NCI-H1436 (cell line): Measurements from ENCODE around the gene TMEM116.
"Not testable (repeated sequence)": the region's sequence is repeated elsewhere in the genome, so short reads cannot be mapped to it uniquely, and the experiment has no call there.

ENCODE experiments used
- DNase-seq: peaks from one replicate; lab custom pipeline; 2025; lab: John Stamatoyannopoulos, UW

Gene TMEM116

GRCh38 chr12:112012775-112013600 is at the start of gene TMEM116, which contains the start of gene ERP29:
TMEM116 (minus strand) TSS chr12:112013165; CDS start chr12:112005270, 7,895 bp downstream.
ERP29 (plus strand) TSS chr12:112013426; CDS start chr12:112013466, 40 bp downstream.
- DNase-seq: peak; percentile 98

- DNase-seq: no peak
Measured at GRCh38 chr12:112061137-112061536, 48.2 kb upstream of the TMEM116 start.

DNA sequence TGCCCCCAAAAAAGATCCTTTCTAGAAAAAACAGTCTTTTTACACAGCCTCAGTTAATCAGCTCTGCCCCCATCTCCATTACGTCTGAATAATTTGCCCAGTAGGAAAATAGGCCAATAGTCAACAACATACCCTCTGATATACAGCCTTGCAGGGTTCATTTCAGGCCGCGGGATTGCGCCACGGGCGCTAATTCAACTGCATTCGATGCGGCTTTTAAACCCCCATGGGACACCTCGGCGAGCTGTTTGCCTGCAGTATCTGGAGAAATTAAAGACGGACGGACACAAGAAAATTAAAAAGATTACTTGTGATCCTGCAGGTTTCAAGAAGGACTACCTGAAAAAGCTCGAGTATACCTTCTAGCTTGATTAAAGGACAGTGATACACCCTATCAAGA is 36.4 kb upstream of the TMEM116 start:
- DNase-seq: no peak

GRCh38 chr12:112046003-112046402 is 33.0 kb upstream of the TMEM116 start:
- DNase-seq: no peak

DNA sequence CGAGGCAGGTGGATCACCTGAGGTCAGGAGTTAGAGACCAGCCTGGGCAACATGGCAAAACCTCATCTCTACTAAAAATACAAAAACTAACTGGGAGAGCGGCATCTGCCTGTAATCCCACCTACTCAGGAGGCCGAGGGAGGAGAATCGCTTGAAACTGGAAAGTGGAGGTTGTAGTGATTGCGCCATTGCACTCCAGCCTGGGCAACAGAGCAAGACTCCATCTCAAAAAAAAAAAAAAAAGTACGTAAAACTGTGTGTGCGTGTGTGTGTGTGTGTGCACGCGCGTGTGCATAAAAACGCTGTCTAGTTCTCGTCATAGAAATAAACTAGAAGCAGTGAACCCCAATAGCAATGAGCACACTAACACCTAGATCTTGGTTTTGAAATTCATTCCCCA is 23.6 kb upstream of the TMEM116 start:
- DNase-seq: not testable (repeated sequence)

DNA sequence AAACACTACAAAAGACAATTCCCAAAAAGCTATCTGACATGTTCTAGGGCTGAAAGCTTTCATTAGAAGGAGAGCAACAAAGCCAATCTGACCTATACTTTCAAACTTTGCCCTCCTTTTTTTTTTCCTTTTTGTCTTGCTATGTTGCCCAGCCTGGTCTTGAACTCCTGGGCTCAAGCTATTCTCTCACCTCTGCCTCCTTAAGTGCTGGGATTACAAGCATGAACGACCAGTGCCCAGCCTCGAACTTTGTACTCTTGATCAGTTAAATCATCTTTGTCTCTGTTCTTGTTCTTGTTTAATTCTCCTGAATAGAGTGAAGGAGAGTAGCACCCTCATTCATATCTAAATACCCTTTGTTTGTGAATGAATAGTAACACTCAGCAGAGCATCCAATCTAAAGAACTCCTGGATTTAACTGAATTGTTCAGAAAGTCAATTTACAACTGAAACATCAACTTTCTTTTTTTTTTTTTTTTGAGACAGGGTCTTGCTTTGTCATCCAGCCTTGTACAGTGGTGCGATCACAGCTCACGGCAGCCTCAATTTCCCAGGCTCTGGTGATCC is 22.3 kb upstream of the TMEM116 start:
- no peak for DNase-seq

GRCh38 chr12:112032292-112032691 is 19.3 kb upstream of the TMEM116 start:
- no peak for DNase-seq

DNA sequence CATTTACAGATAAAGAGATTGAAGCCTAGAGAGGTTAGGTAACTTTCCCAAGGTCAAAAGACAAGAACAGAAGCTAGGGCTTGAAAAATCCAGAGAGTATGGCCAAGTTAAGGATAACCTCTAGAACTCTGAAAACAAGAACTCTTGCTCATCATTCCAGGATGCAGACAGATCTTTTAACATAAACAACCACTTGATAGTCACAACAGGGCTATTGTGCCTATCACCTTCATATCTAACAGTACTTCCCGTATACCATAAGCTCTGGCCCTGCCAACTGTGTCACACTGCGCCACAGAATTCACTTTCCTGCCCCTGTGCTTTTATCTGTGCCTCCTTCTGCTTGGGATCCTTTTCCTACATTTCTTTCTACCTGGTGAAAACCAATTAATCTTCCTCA is 18.5 kb upstream of the TMEM116 start:
- no peak for DNase-seq

DNA sequence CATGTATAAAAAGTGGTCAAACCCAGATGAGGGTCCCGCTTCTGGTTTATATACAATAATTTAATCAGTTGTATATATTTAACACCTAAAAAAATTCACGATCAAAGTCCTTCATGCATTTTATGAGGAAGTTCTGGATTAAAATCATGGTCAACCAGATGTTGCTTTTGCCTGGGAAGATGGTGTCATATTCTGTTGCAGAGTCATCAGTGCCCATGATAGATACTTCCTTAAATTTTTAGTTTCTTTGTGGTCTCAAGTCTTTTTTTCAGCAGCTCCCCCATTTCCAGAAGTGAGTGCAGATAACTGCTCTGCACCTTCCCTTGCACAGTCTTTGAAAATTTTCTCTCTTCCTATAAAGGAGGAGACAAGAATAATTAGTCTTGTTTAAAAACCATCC is 16.3 kb upstream of the TMEM116 start:
- DNase-seq: no peak

- DNase-seq: no peak
Measured at GRCh38 chr12:112025808-112026375, 12.9 kb upstream of the TMEM116 start.

GRCh38 chr12:112023759-112024396 is 10.9 kb upstream of the TMEM116 start:
- DNase-seq: no peak

- no peak for DNase-seq
Measured at GRCh38 chr12:112022241-112023016, 9.5 kb upstream of the TMEM116 start.

DNA sequence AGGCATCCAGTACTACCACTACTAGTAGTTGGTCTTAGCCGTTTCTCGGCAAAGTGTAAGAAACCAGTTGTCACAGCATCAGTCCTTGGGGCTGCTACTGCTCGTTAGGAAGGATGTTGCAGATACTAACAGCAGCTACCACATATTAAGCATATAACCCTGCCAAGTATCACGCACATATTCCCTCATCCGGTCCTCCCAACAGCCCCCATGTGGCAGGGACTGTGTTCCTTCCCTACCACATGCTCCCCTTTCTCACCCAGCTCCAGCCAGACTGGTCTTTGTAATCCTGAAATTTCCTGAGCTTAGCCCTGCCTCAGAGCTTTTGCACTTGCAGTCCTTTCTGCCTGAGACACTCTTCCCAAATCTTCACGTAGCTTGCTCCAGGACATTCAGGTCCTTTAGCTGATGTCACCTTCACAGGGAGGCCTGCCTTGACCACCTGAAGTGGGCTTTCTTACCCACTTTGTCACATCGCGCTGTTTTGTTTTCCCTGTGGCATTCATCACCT is 8.0 kb upstream of the TMEM116 start:
- DNase-seq: no peak

DNA sequence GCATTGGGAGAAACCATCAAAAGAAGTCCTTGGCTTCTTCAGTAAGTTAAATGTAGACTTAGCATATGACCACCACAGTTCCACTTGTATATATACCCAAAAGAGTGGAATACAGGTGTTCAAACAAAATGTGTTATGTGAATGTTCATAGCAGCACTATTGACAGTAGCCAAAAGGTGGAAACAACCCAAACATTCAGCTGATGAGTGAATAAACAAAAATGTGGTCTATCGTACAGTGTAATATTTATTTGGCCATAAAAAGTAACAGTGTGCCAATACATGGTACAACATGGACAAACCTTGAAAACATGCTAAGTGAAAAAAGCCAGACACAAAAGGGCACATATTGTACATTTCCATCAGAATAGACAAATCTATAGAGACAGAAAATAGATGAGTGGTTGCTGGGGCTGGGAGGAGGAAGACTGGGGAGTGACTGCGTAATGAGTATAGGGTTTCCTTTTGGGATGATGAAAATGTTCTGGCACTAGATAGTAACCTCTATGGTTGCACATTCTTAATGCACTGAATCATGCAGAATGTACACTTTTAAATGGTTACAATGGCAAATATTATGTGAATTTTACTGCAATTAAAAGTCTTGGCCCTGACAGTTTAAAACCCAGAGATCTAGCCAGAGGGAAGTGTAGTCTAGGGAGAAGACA is 5.7 kb upstream of the TMEM116 start:
- no peak for DNase-seq

- no peak for DNase-seq
Measured at GRCh38 chr12:112017041-112017440, 4.1 kb upstream of the TMEM116 start.

DNA sequence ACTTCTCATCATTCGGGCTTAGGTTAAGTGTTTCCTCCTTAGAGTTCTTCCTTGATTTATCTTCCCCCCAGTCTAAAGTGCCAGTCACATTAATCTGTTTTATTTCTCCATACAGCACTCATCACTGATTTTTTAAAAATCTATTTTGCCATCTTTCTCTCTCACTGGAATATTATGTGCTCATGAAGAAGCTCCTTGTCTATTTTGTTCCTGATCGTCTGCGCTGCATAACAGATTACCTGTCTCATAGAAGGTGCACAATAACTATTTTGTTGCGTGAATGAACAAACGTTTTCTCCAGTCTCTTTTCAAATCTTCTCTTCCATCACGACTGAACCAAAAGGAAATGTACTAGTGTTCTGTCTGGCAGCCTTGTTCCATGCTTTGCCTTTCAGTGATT is 3.0 kb upstream of the TMEM116 start:
- no peak for DNase-seq

DNA sequence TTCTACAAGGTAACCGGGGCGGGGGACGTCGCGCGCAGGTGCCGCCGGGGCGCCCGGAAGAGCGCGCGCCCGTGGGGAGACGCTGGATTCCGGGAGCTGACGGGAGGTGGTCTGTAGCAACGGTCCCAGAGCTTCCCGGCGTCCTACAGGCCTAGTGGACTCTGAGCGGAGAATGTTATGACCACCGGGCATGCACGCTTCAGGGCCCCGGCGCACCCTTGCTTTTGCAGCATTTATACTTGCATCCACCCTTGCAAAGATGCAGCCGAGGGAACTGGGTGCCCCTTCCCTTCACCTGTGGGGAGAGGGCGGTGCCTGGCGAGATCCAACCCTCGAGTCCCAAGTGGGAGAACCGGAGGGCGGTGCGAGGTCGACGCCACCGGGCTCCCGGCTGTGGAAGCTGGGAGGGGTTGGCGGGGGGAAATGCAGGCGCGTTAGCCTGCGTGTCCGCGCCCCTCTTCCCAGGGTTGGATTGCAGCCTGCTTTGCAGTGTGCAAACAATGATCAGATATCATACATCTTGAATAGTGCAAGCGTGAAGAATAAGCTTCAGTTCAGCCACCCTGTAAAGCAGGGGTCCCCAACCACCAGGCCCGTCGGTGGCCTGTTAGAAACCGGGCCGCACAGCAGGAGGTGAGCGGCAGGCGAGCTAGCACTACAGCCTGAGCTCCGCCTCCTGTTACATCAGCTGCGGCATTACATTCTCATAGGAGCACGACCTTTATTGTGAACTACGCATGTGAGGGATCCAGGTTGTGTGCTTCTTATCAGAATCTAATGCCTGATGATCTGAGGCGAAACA is 837 bp upstream of the TMEM116 start:
- peak; percentile 60 for DNase-seq

- no peak for DNase-seq
Measured at GRCh38 chr12:112011685-112012084, 1.3 kb downstream of the TMEM116 start.

DNA sequence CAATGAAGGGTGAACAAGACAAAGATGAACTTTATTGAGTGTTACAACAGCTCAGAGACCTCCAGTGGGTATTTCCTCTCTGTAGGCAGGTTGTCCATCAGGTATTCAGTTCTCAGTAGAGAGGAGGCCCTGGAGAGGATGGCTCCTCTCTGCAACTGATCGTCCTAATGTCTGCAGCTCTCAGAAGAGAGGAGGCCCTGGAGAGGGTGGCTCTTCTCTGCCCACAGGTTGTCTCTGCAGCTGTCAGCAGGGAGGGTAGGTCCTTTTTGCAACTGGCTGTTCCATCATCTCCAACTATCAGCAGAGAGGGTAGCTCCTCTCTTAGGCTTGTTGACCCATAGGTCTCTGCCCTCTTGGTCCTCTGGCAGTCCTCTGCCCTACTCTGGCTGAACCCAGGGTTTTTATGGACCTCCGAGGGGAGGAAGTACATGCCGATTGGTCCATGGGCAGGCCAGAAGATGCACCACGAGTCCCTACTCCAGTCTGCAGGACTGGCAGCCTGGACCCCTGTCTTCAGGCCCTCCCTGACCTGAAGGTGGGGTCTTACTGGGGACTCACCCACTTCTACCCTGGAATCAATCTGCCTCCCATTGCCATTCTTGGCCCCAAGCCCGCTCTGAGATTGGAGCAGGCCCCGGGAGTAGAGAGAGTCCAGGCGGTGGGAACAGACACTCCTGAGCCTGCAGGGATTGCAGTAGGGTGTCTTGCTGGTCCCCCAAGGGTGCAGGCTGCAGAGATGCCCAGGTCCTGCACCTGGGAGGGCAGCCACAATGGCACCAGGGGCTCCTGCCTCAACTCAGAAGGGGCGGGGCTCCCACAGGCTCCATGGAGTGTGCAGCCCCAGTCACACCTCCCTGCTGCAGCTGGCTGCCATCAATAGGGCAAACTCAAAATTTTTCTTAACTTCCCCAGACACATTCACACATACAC is 2.3 kb downstream of the TMEM116 start:
- DNase-seq: no peak
